GM19468 (cell line): Measurements from ENCODE around the gene EPHA1.
A peak's percentile ranks its signal among the peaks of the same experiment; 100 is the strongest.

ENCODE experiments used
- ATAC-seq: cut with Tn5 transposase; IDR thresholded peaks from one replicate; pipeline ENCODE4 v1.9.1; 2021; ENCODE audit warnings: mild to moderate bottlenecking, moderate library complexity, moderate number of reproducible peaks; ENCODE audit not compliant: unreplicated experiment; ENCODE audit errors: extremely low read depth

The EPHA1 gene

DNA sequence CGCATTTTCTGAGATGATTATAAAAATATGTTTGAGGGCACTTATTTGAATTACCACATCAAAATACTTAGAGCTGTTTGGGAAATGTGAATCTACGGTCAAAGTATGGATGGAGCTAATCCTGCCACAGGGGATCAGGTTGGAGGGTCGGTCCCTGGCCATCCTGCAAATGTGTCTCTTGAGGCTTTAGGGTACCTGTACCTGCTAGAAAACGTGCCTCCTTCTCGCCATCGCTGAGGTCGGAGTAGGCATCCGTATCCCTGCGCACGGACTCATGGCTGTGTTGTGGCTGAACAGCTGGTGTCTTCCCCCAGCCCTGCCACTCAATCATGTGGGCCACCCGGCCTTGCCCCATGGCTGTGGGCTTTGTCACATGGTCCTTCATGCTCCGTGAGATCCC is 50.0 kb downstream of the EPHA1 start:
- no peak for ATAC-seq

DNA sequence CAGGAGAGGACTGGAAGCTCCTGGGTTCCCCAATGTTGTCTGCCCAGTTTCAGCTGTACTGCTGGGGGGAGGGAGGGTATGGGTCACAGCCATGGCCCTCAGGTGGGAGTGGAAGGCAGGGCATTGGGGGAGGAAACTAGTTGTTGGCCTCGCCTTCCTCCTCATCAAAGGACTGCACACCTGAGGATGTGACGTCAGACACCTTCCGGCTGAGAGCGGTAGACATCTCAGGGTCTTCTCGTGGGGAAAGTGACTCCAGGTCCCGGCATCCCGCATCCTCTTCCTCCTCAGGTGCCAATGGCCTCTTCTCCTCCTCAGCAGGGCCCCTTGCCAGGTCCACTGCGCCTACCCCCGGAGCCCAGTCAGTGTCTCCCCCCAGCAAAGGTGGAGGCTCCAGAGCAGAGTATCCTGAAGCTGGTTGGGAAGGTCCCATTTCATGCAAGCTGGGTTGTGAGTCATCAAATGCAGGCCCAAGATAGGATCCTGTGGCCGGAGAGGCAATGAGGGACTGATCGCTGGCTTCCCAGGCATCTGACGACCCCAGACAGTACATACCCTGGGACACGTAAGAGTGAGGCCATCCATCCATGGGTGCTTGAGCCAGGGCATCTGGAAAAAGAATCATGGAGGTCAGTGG is 52.1 kb downstream of the EPHA1 start:
- no peak for ATAC-seq

DNA sequence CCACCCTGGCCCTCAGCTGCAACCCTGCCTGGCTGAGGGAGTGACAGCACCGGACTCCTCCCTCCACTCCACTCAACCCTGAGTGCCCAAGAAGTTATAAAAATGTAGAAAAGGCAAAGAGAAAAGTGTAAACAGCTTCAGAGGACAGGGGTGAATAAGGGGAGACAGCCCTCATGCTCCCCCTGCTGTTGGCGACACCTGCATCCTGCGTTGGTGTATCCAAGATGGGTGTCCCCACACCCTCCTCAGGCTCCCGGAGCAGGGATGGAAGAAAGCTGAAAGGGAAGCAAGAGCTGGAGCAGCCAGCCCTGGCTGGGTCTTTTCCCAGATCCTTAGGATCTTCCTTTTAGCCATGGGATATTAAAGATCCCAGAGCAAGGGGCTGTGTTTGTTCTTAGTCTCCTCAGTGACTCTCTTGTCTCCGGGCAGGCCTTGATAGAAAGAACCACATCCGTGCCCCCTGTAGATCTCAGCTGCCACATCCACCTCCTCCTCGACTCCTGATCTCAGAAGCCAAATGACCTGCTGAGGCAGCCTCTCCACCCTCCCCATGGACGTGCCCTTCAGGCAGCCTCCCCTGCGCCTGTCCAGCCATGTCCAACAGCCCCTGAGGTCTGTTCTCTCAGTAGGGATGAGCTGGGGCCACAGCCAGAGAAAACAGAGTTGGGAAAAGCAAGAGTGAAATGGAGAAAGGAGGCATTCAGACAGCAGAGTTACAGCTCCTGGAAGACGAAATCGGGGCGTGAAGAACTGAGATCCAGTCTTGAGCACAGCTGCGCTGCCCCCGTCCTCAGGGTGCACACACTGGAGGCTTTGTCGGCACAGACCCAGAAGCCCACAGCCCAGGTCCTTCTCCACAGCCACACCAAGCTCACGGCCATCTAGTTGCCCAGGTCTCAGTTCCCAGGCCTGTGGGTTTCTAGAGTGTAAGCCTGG is 52.9 kb downstream of the EPHA1 start:
- ATAC-seq, result no peak

DNA sequence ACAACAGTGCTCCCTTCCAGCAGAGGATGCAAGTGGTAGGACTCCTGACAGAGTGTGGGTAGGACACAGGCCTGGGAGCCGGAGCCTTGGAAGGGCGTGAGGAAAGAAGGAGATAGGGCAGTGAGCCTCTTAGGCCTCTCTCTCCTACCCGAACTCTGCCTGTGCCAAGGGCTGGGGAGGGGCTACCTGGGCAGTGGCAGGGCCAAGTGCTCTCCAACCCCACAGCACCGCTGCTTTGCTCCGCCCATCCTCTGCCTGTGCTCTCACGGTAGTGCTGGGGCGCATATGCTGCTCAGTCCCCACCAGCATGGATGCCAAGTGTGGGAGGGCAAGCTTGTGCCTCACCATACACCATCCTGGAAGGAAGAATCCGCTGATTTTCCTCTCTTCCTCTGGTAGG is 53.7 kb downstream of the EPHA1 start:
- no peak for ATAC-seq

DNA sequence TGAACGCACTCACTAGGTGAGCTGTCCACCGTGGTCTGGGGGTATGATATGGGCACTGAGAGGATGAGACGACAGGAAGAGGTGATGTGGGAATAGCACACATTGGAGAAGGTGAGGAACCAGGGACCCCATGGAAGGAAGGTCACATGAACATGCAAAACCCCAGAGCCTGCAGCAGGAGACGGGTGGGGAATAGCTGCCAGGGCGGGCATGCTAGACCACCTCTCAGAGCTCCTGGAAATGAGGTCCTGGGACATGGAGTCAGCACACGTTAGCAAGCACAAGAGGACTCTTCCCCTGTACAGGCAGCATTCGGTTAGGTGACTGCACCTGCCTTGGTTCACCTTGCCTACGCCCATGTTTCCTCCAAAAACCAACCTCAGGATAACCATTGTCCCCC is 54.3 kb downstream of the EPHA1 start:
- no peak for ATAC-seq

DNA sequence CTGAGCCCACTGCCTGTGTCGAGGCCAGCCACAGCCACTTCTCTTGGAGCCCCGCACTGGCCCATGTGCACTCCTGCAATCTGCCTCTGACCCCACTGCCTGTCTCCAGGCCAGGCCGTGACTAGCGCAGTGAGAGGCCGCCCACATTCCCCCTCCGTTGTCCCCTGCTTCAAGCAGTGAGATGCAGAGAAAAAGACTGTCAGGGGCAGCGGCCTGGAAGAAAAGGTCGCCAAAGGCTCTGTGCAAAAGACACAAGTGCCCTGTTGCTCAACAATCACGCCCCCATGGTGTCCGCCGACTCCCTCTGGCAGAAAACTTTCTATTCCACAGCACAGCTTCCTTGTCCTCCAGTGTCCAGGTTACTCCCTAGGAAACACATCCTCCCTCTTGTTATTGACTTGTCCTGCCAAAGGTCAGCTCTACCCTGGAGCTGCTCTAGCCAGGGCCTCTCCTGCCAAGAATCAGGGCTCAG is 56.1 kb downstream of the EPHA1 start:
- no peak for ATAC-seq

DNA sequence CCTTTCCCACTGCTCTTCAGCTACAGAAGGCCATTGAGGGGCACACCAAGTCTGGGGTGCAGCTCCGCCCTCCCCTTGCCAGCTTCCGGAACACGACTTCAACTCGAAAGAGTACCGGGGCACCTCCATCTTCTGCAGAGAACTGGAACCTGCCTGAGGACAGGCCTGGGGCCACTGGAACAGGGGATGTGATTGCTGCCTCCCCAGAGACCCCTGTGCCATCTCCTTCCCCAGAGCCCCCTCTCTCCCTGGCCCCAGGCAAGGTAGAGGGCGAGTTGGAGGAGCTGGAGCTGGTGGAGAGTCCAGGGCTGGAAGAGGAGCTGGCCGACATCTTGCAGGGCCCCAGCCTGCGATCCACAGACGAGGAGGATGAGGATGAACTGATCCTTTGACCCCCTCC is 57.1 kb downstream of the EPHA1 start:
- no peak for ATAC-seq

DNA sequence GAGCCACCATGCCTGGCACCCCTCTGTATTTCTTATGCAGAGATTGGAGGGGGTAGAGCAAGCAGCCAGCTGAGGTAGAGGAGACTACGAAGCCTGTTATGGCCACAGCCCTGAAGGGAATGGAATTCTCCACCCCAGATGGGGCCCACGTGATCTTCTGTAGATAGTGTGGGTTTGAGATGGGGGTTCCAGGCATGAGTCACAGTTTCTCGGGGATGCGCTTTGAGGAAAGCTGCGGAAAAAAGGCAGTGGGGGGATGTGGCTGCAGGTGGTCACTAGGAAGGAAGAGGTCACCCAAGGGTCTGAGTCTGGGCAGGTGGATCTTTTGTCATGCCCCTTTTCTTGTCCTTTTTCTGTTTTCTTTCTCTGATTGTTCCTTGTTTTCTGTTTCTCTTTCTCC is 57.6 kb downstream of the EPHA1 start:
- no peak for ATAC-seq

DNA sequence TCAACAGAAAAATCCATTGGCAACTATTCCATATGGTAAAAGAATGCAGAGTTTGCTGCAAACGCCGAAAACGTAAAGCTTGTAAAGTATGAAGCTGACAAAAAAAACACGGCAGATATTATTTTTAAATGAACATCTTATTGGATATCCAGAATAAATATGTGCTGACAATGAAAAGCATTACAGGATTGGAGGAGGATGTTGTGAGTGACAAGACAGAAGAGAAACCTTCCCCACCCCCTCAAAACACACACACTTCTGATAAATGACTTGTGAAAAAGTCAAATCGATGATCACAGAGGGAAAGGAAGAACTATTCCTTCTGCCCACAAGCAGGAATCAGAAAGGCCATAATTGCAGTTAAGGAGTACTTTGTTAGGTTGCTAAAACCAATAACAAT is 60.7 kb downstream of the EPHA1 start:
- no peak for ATAC-seq

DNA sequence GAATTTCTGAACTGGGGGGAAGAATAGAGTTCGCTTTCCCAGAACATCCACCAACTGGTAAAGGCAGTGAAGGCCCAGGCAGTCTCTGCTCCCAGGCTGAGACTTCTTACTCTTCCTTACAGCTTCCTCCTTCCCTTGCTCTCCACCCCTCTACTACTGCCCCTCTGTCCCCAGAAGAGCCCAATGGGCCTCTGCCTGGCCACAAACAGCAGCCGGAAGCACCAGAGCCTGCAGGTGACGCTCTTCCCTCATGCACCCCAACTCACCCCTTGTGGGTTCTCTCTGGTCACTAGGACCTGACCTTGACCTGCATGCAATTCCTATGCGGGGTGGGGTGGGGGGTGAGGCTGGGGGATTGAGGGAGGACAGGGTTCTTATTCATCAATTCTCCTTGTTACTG is 62.6 kb downstream of the EPHA1 start:
- no peak for ATAC-seq

DNA sequence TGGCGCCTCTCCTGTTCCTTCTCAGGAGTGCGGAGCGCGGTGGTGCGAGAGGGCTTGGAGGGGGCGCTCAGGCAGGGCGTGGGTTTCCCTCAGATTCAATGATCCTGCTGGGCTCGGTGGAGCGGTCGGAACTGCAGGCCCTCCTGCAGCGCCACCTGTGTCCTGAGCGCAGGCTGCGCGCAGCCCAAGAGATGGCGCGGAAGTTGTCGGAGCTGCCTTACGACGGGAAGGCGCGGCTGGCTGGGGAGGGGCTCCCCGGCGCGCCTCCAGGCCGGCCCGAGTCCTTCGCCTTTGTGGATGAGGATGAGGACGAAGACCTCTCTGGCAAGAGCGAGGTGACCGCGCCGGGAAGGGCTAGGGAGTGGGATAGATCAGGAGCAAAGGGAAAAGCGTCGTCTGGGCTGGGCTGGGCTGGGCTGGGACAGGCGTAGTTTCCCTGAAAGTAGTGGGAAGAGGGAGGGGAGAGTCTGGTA is 63.2 kb downstream of the EPHA1 start:
- ATAC-seq, result peak; percentile 39

DNA sequence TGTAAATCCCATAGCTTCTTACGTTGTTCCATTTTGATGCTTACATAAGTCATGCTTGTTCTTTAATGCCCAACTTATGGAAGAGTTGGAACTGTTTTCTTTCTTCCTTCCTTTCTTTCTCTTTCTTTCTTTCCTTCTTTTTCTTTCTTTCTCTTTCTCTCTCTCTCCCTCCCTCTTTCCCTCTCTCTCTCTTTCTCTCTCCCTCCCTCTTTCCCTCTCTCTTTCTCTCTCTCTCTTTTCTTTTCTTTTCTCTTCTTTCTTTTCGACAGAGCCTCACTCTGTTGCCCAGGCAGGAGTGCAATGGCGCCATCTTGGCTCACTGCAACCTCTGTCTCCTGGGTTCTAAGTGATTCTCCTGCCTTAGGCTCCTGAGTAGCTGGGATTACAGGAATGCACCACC is 65.1 kb downstream of the EPHA1 start:
- ATAC-seq, result no peak

DNA sequence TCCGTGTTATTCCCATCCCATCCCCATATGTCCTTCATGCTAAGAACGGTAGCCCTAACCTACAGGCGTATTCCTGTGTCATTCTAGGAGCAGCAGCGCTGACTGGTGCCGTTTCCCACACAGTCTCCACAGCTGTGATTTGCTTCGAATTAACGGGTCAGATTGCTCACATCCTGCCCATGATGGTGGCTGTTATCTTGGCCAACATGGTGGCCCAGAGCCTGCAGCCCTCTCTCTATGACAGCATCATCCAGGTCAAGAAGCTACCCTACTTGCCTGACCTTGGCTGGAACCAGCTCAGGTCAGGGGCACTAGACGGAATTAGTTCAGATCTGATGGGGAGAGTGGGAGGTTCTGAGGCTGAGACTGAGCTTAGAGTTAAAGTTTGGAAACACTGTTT is 66.8 kb downstream of the EPHA1 start:
- no peak for ATAC-seq
